Measurements from ENCODE around the gene PUM2. TPM values are rescaled to one million over a fixed set of nuclear protein-coding genes. Genes with fewer than 3 reads are reported as not detected.
"Not testable (repeated sequence)": the region's sequence is repeated elsewhere in the genome, so short reads cannot be mapped to it uniquely, and the experiment has no call there.

Gene PUM2
- total RNA-seq, 1 donor from 2014 or later = 74.2 TPM

GRCh38 chr2:20294231-20294630, 56.4 kb downstream of the PUM2 start:
- no peak for DNase-seq (ENCODE audit: low spot score)

- DNase-seq (ENCODE audit: low spot score) = no peak
Observed at GRCh38 chr2:20292984-20293383, 57.7 kb downstream of the PUM2 start.

- DNase-seq (ENCODE audit: low spot score) = no peak
Observed at GRCh38 chr2:20291846-20292408, 58.7 kb downstream of the PUM2 start.

GRCh38 chr2:20291106-20291564, 59.5 kb downstream of the PUM2 start:
- DNase-seq (ENCODE audit: low spot score) = no peak

DNA sequence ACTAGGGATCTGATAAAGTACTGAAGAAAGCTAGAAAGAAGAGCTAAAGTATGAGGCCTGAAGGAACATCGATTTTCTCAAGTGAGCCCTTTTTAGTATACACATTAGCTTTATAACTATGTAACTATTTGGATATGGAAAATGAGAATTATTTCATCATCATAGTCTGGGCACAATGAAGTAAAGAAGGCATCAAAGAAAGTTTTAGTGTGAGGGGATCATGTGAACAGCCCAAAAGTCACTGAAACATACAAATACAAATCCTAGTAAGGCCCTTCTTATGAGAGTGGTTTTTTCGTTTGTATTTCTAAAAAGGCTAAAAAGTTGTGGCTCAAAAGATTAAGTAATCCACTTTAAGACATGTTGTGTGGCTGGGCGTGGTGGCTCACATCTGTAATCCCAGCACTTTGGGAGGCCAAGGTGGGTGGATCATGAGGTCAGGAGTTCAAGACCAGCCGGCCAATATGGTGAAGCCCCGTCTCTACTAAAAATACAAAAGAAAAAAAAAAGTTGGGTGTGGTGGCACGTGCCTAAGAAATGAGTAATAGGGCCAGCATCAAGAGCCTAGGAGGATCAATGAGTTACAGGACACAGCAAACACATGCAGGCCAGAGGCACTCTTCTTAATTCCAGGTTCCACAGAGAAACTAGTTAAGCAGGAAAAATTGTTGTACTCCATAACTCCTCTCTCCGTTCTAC, 61.9 kb downstream of the PUM2 start:
- no peak for DNase-seq (ENCODE audit: low spot score)

GRCh38 chr2:20282916-20283592, 67.6 kb downstream of the PUM2 start:
- no peak for DNase-seq (ENCODE audit: low spot score)

- DNase-seq (ENCODE audit: low spot score) = no peak
Observed at GRCh38 chr2:20281876-20282275, 68.8 kb downstream of the PUM2 start.

GRCh38 chr2:20273042-20273441, 77.6 kb downstream of the PUM2 start:
- DNase-seq (ENCODE audit: low spot score) = no peak

GRCh38 chr2:20268317-20268716, 82.3 kb downstream of the PUM2 start:
- DNase-seq (ENCODE audit: low spot score) = not testable (repeated sequence)

DNA sequence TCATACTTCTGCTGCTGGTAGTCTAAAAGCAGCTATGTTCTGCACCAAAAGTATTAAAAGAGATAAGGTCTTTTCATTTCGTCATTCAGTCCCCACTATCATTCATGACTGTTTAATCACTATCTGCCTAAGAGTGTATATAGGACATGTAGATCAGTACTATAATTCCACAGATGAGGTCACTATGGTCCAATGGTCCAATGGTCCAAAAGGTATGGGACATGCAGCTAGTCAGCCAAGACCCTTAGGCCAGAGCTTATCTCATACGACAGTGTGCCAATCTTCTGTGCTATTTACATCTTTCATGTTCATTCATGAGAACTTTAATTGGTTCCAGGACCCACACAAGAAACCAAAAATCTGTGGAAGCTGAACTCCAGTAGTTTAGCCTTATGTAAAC, 83.1 kb downstream of the PUM2 start:
- no peak for DNase-seq (ENCODE audit: low spot score)

GRCh38 chr2:20264629-20265028, 86.0 kb downstream of the PUM2 start:
- DNase-seq (ENCODE audit: low spot score) = no peak

GRCh38 chr2:20257411-20257810, 93.2 kb downstream of the PUM2 start:
- no peak for DNase-seq (ENCODE audit: low spot score)

DNA sequence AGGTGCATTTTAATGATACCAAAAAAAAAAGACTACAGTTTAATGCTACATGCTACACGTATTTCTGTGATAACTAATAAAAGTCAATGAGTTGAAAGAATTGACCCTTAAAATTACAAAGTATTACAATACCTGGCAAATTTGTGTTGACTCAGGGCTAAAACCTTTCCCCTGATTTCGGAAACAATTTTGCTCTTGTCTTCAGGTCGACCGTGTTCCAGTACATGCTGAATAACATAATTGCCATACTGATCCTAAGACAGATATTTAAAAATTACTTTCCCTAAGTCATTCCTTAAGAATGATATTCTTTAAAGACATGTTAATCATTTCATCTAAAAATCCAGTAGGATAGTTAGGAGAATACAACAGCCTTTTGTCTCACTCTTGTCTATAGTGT, 95.9 kb downstream of the PUM2 start:
- DNase-seq (ENCODE audit: low spot score) = no peak

DNA sequence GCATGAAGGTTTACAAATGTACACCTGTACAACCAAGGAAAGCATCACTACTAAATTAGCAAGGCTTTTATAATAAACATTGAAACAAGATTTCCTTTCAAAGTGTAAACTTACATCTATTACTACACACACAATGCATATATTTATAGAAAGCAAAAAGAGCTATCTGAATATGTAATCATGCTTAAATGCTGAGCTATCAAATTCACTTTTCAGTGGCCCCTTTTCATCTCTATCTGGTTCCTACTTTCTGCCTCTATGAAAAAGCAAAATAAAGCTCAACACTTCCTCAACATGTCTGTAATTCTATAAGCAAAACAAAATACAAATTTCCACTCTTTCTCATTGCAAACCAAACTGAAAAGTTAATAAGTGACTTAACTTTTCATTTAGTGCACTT, 100.2 kb downstream of the PUM2 start:
- DNase-seq (ENCODE audit: low spot score) = no peak

- no peak for DNase-seq (ENCODE audit: low spot score)
Observed at GRCh38 chr2:20249170-20249569, 101.5 kb downstream of the PUM2 start.

DNA sequence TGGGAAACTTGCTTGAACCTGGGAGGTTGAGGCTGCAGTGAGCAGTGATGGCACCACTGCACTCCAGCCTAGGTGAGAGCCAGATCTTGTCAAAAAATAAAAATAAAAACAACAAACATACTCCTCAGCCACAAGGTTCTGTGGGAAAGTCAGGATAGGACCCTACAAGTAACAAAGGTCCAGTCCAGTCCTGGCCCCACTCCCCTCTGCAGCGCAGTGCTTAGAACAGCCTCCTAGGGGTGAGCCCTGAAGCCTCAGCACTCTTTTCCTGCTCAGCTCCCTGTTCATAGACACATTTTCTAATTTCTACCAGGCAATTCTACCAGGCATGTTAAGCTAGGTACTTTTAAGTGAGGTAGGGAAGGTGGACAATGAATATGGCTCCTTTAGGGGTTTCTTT, 103.6 kb downstream of the PUM2 start:
- DNase-seq (ENCODE audit: low spot score) = no peak

DNA sequence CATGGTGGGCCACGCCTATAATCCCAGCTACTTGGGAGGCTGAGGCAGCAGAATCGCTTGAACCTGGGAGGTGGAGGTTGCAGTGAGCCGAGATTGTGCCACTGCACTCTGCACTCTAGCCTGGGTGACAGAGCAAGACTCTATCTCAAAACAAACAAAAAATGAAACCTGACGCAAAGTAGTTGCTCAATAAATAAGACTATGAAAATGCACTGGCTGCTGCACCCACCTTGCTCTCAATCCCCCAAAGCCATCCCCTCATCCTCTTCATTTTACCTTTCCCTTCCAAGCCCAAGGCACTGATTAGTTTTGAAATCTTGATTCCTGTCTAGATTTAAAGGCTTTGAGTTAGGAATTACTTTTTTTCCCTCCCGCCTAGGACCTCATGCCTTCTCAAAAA, 107.0 kb downstream of the PUM2 start:
- DNase-seq (ENCODE audit: low spot score) = not testable (repeated sequence)

- DNase-seq (ENCODE audit: low spot score) = no peak
Observed at GRCh38 chr2:20242727-20243377, 107.8 kb downstream of the PUM2 start.

GRCh38 chr2:20241973-20242726, 108.5 kb downstream of the PUM2 start:
- no peak for DNase-seq (ENCODE audit: low spot score)

DNA sequence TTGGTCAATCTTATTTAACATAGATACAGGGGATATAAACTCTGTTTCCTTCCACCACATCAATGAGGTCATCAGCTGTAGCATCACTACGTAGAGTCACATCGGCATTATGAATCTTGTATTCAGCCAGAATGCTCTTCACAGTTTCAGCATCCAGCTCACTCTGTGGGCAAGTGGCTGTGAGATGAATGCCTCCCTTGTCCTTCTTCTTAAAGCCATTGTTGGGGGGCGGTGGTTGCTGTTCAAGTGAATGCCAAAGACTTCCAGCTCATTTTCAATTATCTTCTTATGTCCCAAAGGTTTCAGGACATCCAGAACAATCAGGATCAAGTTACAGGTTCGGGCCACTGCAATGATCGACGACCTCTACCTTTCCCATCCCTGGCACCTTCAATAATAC, 110.4 kb downstream of the PUM2 start:
- DNase-seq (ENCODE audit: low spot score) = not testable (repeated sequence)

DNA sequence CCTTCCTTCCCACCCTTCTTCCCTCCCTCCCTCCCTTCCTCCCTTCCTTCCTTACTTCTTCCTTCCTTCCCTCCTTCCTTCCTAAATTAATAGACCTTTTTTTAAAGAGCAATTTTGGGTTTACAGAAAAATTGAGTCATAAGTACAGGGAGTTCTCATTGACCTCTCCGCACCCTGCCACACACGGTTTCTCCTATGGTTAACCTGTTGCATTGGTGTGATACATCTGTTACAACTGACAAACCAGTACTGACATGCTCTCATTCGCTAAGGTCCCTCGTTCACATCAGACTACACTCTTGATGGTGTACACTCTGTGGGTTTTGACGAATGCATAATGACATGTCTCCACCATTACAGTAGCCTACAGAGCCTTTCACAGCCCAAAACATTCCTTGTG, 114.1 kb downstream of the PUM2 start:
- DNase-seq (ENCODE audit: low spot score) = no peak
